OCI-LY1 (cell line): ENCODE results near the gene CHST11.

Experiments used
- EZH2 ChIP-seq: fragments of 200-600 bp; sonication (generic), shearing (Covaris generic); IDR thresholded peaks from 2 replicates; pipeline ENCODE4 v1.8.0; 2017; ENCODE audit warnings: borderline replicate concordance, mixed run types, mild to moderate bottlenecking, antibody characterized with exemption, low read length, moderate library complexity, mixed read lengths
- TF ChIP-seq, protein P1 (sequence below): fragments of 200-600 bp; sonication (generic), shearing (Covaris generic); IDR thresholded peaks from 2 replicates; pipeline ENCODE4 v1.5.1; 2017; ENCODE audit warnings: mild to moderate bottlenecking, antibody characterized with exemption, low read length, moderate library complexity, mixed read lengths

DNA sequence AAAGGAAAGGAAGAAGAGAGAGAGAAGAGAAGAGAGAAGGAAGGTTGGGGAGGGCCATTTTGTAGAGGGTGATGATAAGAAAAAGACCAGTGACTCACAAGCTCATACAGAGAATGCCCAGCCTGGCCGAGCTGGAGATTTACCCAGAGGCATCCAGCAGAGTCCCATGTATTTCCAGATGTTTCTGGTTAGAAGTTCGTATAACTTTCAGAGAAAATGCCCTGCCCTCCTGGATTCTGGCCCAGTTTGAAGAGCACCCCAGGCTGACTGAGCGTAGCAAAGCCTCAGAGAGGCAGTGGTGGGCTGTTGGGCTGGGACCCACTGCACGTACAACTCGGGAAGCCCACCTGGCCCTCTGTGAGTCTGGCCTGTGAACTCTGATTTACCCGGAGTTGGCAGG is 279.6 kb downstream of the CHST11 start:
- TF ChIP-seq, protein P1, sequence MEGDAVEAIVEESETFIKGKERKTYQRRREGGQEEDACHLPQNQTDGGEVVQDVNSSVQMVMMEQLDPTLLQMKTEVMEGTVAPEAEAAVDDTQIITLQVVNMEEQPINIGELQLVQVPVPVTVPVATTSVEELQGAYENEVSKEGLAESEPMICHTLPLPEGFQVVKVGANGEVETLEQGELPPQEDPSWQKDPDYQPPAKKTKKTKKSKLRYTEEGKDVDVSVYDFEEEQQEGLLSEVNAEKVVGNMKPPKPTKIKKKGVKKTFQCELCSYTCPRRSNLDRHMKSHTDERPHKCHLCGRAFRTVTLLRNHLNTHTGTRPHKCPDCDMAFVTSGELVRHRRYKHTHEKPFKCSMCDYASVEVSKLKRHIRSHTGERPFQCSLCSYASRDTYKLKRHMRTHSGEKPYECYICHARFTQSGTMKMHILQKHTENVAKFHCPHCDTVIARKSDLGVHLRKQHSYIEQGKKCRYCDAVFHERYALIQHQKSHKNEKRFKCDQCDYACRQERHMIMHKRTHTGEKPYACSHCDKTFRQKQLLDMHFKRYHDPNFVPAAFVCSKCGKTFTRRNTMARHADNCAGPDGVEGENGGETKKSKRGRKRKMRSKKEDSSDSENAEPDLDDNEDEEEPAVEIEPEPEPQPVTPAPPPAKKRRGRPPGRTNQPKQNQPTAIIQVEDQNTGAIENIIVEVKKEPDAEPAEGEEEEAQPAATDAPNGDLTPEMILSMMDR: no peak
- TF ChIP-seq EZH2: no peak
